Measurements from ENCODE around the gene STAB2. TPM values are rescaled to one million over a fixed set of nuclear protein-coding genes. Genes with fewer than 3 reads are reported as not detected.

Gene STAB2
- total RNA-seq, 1 experiment from 2014 or later = not detected

GRCh38 chr12:103813426-103813825, 226.4 kb downstream of the STAB2 start (continued):
- TF ChIP-seq EZH2phosphoT487 (IDR thresholded peaks at IDR 0.05; ENCODE audit: borderline replicate concordance) (no peak), RAD21 (IDR thresholded peaks at IDR 0.05; ENCODE audit: low read depth) (no peak)

DNA sequence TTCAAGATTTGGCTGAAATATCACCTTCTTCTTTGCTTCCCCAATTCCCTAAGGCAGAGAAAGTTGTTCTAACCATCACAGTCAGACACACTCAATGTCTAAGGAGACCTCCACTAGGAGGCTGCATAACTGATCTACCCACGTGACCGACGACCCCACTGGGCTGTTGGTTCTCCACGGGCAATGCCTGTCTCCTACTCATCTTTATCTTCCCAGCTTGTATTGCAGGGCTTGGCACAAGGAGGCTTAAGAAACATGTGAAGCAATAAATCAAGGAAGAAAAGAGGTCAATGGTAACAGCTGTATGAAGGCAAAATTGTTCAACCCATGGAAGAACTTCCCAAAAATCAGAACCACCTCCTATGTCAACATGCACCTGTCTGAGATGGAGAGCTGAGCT, 226.9 kb downstream of the STAB2 start:
- ATAC-seq = no peak
- CTCF ChIA-PET = no interaction called here
- intact Hi-C loops (cut with micrococcal nuclease) = no loop called here

More for the DNA sequence above, 226.9 kb downstream of the STAB2 start:
- H3K9me3 ChIP-seq (ENCODE audit: control insufficient read depth in 1 of 2, insufficient read depth in 1 of 2, low read depth in 1 of 2, low read length in 2 of 2) = no peaks in the 10 kb centered on the region
- ChIA-PET POLR2A (no interaction called here), RAD21 (ENCODE audit: low non-redundant PET in 1 of 2, low total read pairs in 2 of 2, uncharacterized antibody in 2 of 2, unreplicated experiment in 2 of 2) (no interaction called here)
- peaks cover 0 to 8% of the 10 kb centered on the region in 2 experiments; a peak in 2 of 4 replicates for H3K36me3 ChIP-seq (ENCODE audit: control insufficient read depth in 1 of 2, insufficient read depth in 2 of 2, low read length in 2 of 2)
- peaks cover 31% of the 10 kb centered on the region for H3K79me2 ChIP-seq (ENCODE audit: insufficient read depth, low read length)
- H3K9ac ChIP-seq (ENCODE audit: low read length) = no peak overlapping the region
- no peak for DNase-seq (ENCODE audit: low read depth, low spot score)
- H3K4me1 ChIP-seq (ENCODE audit: control insufficient read depth in 1 of 2, insufficient read depth in 2 of 2, low read length in 2 of 2) = peaks cover 0 to 6% of the 10 kb centered on the region in 2 experiments; a peak in 2 of 4 replicates
- BruUV-seq (replicated peaks) = no TSS peak
- H3K27me3 ChIP-seq (ENCODE audit: insufficient read depth, low read length) = no peaks in the 10 kb centered on the region
- TF ChIP-seq SIN3A (IDR thresholded peaks at IDR 0.05; ENCODE audit: low read depth) (no peak), RAD21 (IDR thresholded peaks at IDR 0.05; ENCODE audit: low read depth) (no peak), EZH2phosphoT487 (IDR thresholded peaks at IDR 0.05; ENCODE audit: borderline replicate concordance) (no peak), POLR2AphosphoS5 (IDR thresholded peaks at IDR 0.05; ENCODE audit: low read depth, low read length) (no peak), EGR1 (IDR thresholded peaks at IDR 0.05; ENCODE audit: low read depth) (no peak), EZH2 (IDR thresholded peaks at IDR 0.05) (no peak), ELF1 (IDR thresholded peaks at IDR 0.05; ENCODE audit: borderline replicate concordance, low read depth) (no peak), JUND (IDR thresholded peaks at IDR 0.05) (no peak), SRF (IDR thresholded peaks at IDR 0.05; ENCODE audit: low read depth) (no peak), ATF3 (IDR thresholded peaks at IDR 0.05) (no peak), CBX3 (IDR thresholded peaks at IDR 0.05; ENCODE audit: low read depth) (no peak), CEBPB (IDR thresholded peaks at IDR 0.05; ENCODE audit: low read depth) (no peak), SP1 (IDR thresholded peaks at IDR 0.05; ENCODE audit: low read depth) (no peak)
- TF ChIP-seq, protein P1, sequence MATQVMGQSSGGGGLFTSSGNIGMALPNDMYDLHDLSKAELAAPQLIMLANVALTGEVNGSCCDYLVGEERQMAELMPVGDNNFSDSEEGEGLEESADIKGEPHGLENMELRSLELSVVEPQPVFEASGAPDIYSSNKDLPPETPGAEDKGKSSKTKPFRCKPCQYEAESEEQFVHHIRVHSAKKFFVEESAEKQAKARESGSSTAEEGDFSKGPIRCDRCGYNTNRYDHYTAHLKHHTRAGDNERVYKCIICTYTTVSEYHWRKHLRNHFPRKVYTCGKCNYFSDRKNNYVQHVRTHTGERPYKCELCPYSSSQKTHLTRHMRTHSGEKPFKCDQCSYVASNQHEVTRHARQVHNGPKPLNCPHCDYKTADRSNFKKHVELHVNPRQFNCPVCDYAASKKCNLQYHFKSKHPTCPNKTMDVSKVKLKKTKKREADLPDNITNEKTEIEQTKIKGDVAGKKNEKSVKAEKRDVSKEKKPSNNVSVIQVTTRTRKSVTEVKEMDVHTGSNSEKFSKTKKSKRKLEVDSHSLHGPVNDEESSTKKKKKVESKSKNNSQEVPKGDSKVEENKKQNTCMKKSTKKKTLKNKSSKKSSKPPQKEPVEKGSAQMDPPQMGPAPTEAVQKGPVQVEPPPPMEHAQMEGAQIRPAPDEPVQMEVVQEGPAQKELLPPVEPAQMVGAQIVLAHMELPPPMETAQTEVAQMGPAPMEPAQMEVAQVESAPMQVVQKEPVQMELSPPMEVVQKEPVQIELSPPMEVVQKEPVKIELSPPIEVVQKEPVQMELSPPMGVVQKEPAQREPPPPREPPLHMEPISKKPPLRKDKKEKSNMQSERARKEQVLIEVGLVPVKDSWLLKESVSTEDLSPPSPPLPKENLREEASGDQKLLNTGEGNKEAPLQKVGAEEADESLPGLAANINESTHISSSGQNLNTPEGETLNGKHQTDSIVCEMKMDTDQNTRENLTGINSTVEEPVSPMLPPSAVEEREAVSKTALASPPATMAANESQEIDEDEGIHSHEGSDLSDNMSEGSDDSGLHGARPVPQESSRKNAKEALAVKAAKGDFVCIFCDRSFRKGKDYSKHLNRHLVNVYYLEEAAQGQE (IDR thresholded peaks at IDR 0.05; ENCODE audit: low read depth) = no peak
- TF ChIP-seq, protein P2, sequence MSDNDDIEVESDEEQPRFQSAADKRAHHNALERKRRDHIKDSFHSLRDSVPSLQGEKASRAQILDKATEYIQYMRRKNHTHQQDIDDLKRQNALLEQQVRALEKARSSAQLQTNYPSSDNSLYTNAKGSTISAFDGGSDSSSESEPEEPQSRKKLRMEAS (IDR thresholded peaks at IDR 0.05) = no peak
- no peaks in the 10 kb centered on the region for H3K9me2 ChIP-seq (ENCODE audit: insufficient read depth)
- H3K27ac ChIP-seq (ENCODE audit: low read depth, low read length) = no peak overlapping the region
- no peak overlapping the region for H2AFZ ChIP-seq (ENCODE audit: low read depth, low read length, poor library complexity, severe bottlenecking)
- no peaks in the 10 kb centered on the region for H4K20me1 ChIP-seq (ENCODE audit: insufficient read depth)
- H3K4me2 ChIP-seq (ENCODE audit: low read length) = no peak overlapping the region
- no peak overlapping the region for H3K4me3 ChIP-seq (replicated peaks in 1 of 2; ENCODE audit: low read depth in 1 of 2, low read length in 2 of 2)
